Upper lobe of left lung (tissue), 4 donors: ENCODE data around the gene THUMPD2.

Experiments used
- EP300 ChIP-seq, 4 donors: sonication (generic); formaldehyde crosslinking; IDR thresholded peaks; one replicate each; pipeline ENCODE4 v1.5.1; 2017; ENCODE audit warnings: antibody characterized with exemption in 4 of 4, control low read depth in 2 of 4
- POLR2A ChIP-seq, 4 donors: fragments of 450-650 bp; IDR thresholded peaks; one replicate each; pipeline ENCODE4 v1.5.1; 2016 to 2017; ENCODE audit warnings: antibody characterized with exemption in 4 of 4, mild to moderate bottlenecking in 2 of 4
- POLR2AphosphoS5 ChIP-seq, 2 donors: sonication (generic); formaldehyde crosslinking; IDR thresholded peaks; one replicate each; pipeline ENCODE4 v1.5.1; 2017; ENCODE audit warnings: antibody characterized with exemption in 2 of 2
- TF ChIP-seq, protein P1 (sequence below), 6 experiments: fragments of 450-650 bp in 4 of 6; fragments of 200-600 bp in 2 of 6; sonication (generic) in 2 of 6; IDR thresholded peaks; one replicate each; pipeline ENCODE4 v1.5.1; 2016 to 2019; ENCODE audit warnings: antibody characterized with exemption in 6 of 6

- TF ChIP-seq POLR2A (IDR thresholded peaks at IDR 0.05) (no peak), EP300 (IDR thresholded peaks at IDR 0.05) (no peak), POLR2AphosphoS5 (IDR thresholded peaks at IDR 0.05) (no peak)
- TF ChIP-seq, protein P1, sequence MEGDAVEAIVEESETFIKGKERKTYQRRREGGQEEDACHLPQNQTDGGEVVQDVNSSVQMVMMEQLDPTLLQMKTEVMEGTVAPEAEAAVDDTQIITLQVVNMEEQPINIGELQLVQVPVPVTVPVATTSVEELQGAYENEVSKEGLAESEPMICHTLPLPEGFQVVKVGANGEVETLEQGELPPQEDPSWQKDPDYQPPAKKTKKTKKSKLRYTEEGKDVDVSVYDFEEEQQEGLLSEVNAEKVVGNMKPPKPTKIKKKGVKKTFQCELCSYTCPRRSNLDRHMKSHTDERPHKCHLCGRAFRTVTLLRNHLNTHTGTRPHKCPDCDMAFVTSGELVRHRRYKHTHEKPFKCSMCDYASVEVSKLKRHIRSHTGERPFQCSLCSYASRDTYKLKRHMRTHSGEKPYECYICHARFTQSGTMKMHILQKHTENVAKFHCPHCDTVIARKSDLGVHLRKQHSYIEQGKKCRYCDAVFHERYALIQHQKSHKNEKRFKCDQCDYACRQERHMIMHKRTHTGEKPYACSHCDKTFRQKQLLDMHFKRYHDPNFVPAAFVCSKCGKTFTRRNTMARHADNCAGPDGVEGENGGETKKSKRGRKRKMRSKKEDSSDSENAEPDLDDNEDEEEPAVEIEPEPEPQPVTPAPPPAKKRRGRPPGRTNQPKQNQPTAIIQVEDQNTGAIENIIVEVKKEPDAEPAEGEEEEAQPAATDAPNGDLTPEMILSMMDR (IDR thresholded peaks at IDR 0.05) = no peak
Observed at GRCh38 chr2:39719317-39719716, 59.7 kb downstream of the THUMPD2 start.
